PC-9 (cell line): ENCODE results near the gene ZNF710.

Experiments used
- EZH2 ChIP-seq: fragments of 200-600 bp; sonication (generic); IDR thresholded peaks from 2 replicates; pipeline ENCODE4 v1.8.0; 2017; ENCODE audit warnings: antibody characterized with exemption, low read depth
- TF ChIP-seq, protein P1 (sequence below): fragments of 200-600 bp; sonication (generic); conservative IDR thresholded peaks from 2 replicates; pipeline ENCODE4 v1.6.1; 2017; ENCODE audit warnings: mixed run types, antibody characterized with exemption, mild to moderate bottlenecking, moderate library complexity

DNA sequence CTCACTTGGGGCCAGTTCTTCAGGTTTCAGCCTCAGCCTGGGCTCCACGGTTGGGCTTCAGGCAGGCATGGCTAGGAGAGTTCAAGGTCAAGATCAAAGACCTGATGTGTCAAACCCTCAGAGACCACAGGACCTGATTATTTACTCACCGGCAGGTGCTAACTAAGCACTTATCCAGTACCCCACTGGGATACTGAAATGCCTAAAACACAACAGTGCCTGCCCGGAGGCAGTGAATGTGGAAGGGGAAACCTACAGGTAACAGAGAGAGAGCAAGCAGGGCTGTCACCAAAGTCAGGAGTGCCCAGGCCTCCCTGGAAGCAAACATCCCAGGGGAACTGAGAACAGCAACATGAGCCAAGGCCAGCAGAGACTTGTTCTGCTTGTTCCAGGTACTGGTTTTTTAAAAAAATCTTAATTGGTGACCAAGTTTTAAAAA is 94.4 kb downstream of the ZNF710 start:
- TF ChIP-seq, protein P1, sequence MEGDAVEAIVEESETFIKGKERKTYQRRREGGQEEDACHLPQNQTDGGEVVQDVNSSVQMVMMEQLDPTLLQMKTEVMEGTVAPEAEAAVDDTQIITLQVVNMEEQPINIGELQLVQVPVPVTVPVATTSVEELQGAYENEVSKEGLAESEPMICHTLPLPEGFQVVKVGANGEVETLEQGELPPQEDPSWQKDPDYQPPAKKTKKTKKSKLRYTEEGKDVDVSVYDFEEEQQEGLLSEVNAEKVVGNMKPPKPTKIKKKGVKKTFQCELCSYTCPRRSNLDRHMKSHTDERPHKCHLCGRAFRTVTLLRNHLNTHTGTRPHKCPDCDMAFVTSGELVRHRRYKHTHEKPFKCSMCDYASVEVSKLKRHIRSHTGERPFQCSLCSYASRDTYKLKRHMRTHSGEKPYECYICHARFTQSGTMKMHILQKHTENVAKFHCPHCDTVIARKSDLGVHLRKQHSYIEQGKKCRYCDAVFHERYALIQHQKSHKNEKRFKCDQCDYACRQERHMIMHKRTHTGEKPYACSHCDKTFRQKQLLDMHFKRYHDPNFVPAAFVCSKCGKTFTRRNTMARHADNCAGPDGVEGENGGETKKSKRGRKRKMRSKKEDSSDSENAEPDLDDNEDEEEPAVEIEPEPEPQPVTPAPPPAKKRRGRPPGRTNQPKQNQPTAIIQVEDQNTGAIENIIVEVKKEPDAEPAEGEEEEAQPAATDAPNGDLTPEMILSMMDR: no peak
- TF ChIP-seq EZH2: no peak
